ENCODE measurements around the gene ZAP70.
"Not testable (repeated sequence)": the region's sequence is repeated elsewhere in the genome, so short reads cannot be mapped to it uniquely, and the experiment has no call there.

Gene ZAP70

DNA sequence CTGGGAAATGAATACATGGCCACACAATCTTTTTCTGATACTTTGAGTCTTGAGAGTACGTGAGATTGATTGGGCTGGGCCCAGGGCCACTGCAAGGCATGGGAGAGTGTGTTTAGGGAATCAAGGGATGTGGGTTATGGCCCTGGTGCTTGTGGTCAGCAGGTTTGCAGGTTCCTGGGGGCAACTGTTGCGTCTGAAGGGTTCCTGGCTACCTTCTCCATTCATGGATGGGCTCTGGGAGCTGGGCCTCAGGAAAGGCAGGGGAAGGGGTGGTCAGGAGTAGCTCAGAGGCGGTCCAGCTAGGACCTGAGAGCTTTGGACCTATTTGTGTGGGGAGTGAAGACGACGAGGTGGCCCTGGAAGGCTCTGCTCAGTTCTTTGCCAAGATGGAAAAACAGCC is 8.4 kb upstream of the ZAP70 start:
- no peak overlapping the region for H3K4me3 ChIP-seq (ENCODE audit: low read depth, low read length)
- TF ChIP-seq, protein P1, sequence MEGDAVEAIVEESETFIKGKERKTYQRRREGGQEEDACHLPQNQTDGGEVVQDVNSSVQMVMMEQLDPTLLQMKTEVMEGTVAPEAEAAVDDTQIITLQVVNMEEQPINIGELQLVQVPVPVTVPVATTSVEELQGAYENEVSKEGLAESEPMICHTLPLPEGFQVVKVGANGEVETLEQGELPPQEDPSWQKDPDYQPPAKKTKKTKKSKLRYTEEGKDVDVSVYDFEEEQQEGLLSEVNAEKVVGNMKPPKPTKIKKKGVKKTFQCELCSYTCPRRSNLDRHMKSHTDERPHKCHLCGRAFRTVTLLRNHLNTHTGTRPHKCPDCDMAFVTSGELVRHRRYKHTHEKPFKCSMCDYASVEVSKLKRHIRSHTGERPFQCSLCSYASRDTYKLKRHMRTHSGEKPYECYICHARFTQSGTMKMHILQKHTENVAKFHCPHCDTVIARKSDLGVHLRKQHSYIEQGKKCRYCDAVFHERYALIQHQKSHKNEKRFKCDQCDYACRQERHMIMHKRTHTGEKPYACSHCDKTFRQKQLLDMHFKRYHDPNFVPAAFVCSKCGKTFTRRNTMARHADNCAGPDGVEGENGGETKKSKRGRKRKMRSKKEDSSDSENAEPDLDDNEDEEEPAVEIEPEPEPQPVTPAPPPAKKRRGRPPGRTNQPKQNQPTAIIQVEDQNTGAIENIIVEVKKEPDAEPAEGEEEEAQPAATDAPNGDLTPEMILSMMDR (IDR thresholded peaks at IDR 0.05; ENCODE audit: borderline replicate concordance, insufficient read depth, low read depth, low read length): no peak

GRCh38 chr2:97706112-97706511 is 7.3 kb upstream of the ZAP70 start:
- H3K4me3 ChIP-seq (ENCODE audit: low read depth, low read length): no peak overlapping the region
- TF ChIP-seq, protein P1 (IDR thresholded peaks at IDR 0.05; ENCODE audit: borderline replicate concordance, insufficient read depth, low read depth, low read length): no peak

DNA sequence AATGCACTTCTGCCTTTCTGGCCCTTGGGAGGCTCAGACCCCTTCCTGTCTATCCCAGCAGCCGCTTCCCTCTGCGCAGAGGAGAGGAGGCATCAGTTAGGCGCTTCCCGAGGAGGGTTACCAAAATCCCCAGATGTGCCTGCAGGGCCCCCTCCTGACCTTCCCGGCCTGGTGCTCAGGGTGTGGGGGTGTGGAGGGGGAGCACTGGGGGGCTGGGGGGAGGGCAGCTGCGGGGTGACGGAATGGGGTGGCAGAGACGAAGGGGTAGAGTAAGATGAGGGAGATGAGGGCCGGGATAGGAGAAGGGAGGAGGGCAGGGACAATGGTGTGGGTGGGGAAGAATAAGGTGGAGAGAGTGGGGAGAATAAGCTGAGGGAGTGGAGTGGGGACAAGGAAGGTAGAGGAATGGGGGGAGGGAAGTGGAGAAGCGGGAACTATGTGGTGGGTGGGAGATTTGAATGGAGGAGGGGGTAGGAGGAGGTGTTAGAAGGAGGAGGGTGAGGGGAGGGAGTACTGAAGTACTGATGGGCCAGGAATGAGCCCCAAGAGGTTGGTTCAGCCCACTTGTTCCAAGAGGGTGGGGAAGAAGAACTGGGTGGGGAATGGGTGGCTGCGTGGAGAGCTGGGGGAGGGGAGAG is 6.5 kb upstream of the ZAP70 start:
- TF ChIP-seq, protein P1 (IDR thresholded peaks at IDR 0.05; ENCODE audit: borderline replicate concordance, insufficient read depth, low read depth, low read length): no peak
- H3K4me3 ChIP-seq (ENCODE audit: low read depth, low read length): no peak overlapping the region

DNA sequence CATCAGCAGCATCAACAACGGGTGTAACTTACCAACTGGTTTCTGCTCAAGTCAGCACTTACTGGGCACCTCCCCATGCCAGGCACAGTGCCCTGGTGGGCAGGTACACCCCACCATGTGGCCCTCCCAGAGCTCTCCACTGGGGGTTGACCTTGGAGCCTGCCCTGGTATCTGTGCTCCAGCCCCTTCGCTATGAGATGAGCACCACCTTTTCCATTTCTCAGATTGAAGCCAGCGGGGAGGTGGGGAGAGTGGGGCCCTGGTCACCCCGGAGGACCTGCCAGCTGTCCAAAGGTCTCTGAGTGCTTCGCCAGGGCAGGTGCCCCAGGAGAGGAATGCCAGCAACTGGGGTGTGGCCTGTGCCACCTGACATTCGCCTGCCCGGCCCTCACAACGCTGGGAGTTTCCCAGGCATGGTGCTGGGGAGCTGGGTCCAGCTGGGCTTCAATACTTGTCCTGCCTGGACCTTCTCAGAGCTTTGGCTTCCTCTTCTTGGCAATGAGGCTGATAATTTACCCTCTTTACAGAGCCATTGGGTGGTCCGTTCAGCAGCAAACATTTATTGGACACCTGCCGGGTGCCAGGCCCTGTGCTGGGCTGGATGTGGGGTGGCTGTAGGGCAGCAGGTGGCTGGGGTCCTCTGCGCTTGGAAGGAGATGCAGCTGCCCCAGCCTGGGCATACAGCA is 5.9 kb upstream of the ZAP70 start:
- no peak overlapping the region for H3K4me3 ChIP-seq (ENCODE audit: low read depth, low read length)
- TF ChIP-seq, protein P1 (IDR thresholded peaks at IDR 0.05; ENCODE audit: borderline replicate concordance, insufficient read depth, low read depth, low read length): no peak

- TF ChIP-seq, protein P1 (IDR thresholded peaks at IDR 0.05; ENCODE audit: borderline replicate concordance, insufficient read depth, low read depth, low read length): no peak
Measured at GRCh38 chr2:97708048-97708380, 5.4 kb upstream of the ZAP70 start.

GRCh38 chr2:97708608-97709007 is 4.8 kb upstream of the ZAP70 start:
- H3K4me3 ChIP-seq (ENCODE audit: low read depth, low read length): no peak overlapping the region
- TF ChIP-seq, protein P1 (IDR thresholded peaks at IDR 0.05; ENCODE audit: borderline replicate concordance, insufficient read depth, low read depth, low read length): no peak

More at GRCh38 chr2:97708048-97708380, 5.4 kb upstream of the ZAP70 start:
- H3K4me3 ChIP-seq (ENCODE audit: low read depth, low read length): no peak overlapping the region

GRCh38 chr2:97711394-97711711 is 2.0 kb upstream of the ZAP70 start:
- TF ChIP-seq, protein P1 (IDR thresholded peaks at IDR 0.05; ENCODE audit: borderline replicate concordance, insufficient read depth, low read depth, low read length): no peak
- no peak overlapping the region for H3K4me3 ChIP-seq (ENCODE audit: low read depth, low read length)

DNA sequence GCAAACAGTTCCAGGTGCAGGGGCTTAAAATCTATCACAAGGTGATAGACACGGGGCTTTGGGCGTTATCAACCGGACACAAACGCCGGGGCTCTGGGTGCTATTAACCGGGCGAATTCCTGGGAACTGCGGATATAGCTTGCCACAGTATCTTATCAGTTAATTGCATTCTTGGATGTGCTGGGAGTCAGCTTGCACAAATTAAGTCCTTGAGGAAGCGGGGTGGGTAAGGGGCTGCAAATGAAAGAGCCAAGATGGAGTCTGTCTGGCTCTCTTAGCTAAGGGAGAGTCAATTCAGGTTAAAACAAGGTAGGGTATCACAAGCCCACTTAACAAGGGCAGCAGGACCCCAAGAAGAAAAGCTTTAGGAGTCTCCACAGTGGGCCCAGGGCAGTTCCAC is 1.2 kb upstream of the ZAP70 start:
- H3K4me3 ChIP-seq (ENCODE audit: low read depth, low read length): not testable (repeated sequence)
